Measurements from ENCODE around the gene TNS1. TPM values are rescaled to one million over a fixed set of nuclear protein-coding genes. Genes with fewer than 3 reads are reported as not detected.

Gene TNS1
- total RNA-seq, 2 experiments from 2014 or later, result 11.0 to 13.5 TPM

- H3K9me3 Mint-ChIP-seq, result no peaks in the 10 kb centered on the region
- ChIA-PET POLR2A (no interaction called here), CTCF (no interaction called here)
- DNase-seq, result no peak
- peaks cover 4% of the 10 kb centered on the region for H3K27me3 Mint-ChIP-seq
- no peaks in the 10 kb centered on the region for H3K36me3 Mint-ChIP-seq (ENCODE audit: low read depth)
- peaks cover 5% of the 10 kb centered on the region for H3K4me1 Mint-ChIP-seq
- no peak overlapping the region for H3K4me3 Mint-ChIP-seq
- H3K27ac Mint-ChIP-seq, result no peak overlapping the region
Measured at GRCh38 chr2:217924346-217924901, 78.4 kb downstream of the TNS1 start.

GRCh38 chr2:217923007-217923686 lies 79.6 kb downstream of the TNS1 start:
- no peak overlapping the region for H3K4me3 Mint-ChIP-seq
- H3K27me3 Mint-ChIP-seq, result peaks cover 4% of the 10 kb centered on the region
- H3K4me1 Mint-ChIP-seq, result no peaks in the 10 kb centered on the region
- ChIA-PET CTCF (no interaction called here), POLR2A (no interaction called here)
- no peak overlapping the region for H3K27ac Mint-ChIP-seq
- no peaks in the 10 kb centered on the region for H3K9me3 Mint-ChIP-seq
- DNase-seq, result no peak
- no peaks in the 10 kb centered on the region for H3K36me3 Mint-ChIP-seq (ENCODE audit: low read depth)

- Mint-ChIP-seq H3K27ac (no peak overlapping the region), H3K9me3 (no peaks in the 10 kb centered on the region), H3K4me1 (no peaks in the 10 kb centered on the region), H3K36me3 (ENCODE audit: low read depth) (no peaks in the 10 kb centered on the region), H3K4me3 (no peak overlapping the region), H3K27me3 (peaks cover 4% of the 10 kb centered on the region)
- no peak for DNase-seq
- ChIA-PET POLR2A (no interaction called here), CTCF (no interaction called here)
Measured at GRCh38 chr2:217922101-217923006, 80.4 kb downstream of the TNS1 start.

GRCh38 chr2:217920879-217921603 lies 81.8 kb downstream of the TNS1 start:
- Mint-ChIP-seq H3K27ac (no peak overlapping the region), H3K4me3 (no peak overlapping the region), H3K36me3 (ENCODE audit: low read depth) (no peaks in the 10 kb centered on the region), H3K4me1 (no peaks in the 10 kb centered on the region), H3K27me3 (peaks cover 4% of the 10 kb centered on the region), H3K9me3 (no peaks in the 10 kb centered on the region)
- ChIA-PET CTCF (no interaction called here), POLR2A (no interaction called here)
- DNase-seq, result no peak

GRCh38 chr2:217919781-217920351 lies 82.9 kb downstream of the TNS1 start:
- Mint-ChIP-seq H3K9me3 (no peaks in the 10 kb centered on the region), H3K27ac (no peak overlapping the region), H3K27me3 (no peaks in the 10 kb centered on the region), H3K4me1 (no peaks in the 10 kb centered on the region), H3K36me3 (ENCODE audit: low read depth) (no peaks in the 10 kb centered on the region), H3K4me3 (no peak overlapping the region)
- POLR2A ChIA-PET, result interaction anchor here (0.6 kb wide), 1 partner anchor 24 kb away, joined by 4 read pairs; no protein-coding TSS in a partner anchor
- DNase-seq, result no peak
- CTCF ChIA-PET, result no interaction called here

GRCh38 chr2:217919204-217919603 lies 83.6 kb downstream of the TNS1 start:
- Mint-ChIP-seq H3K27me3 (no peaks in the 10 kb centered on the region), H3K9me3 (no peaks in the 10 kb centered on the region), H3K4me1 (no peaks in the 10 kb centered on the region), H3K27ac (no peak overlapping the region), H3K36me3 (ENCODE audit: low read depth) (no peaks in the 10 kb centered on the region), H3K4me3 (no peak overlapping the region)
- CTCF ChIA-PET, result no interaction called here
- DNase-seq, result no peak
- POLR2A ChIA-PET, result no interaction called here

GRCh38 chr2:217918308-217919024 lies 84.3 kb downstream of the TNS1 start:
- POLR2A ChIA-PET, result no interaction called here
- no peak for DNase-seq
- no peaks in the 10 kb centered on the region for H3K4me1 Mint-ChIP-seq
- CTCF ChIA-PET, result interaction anchor here (0.5 to 1.3 kb wide), 2 partner anchors 90 to 442 kb away, joined by 3 to 4 read pairs; no protein-coding TSS in a partner anchor
- no peaks in the 10 kb centered on the region for H3K36me3 Mint-ChIP-seq (ENCODE audit: low read depth)
- no peaks in the 10 kb centered on the region for H3K9me3 Mint-ChIP-seq
- H3K4me3 Mint-ChIP-seq, result no peak overlapping the region
- H3K27me3 Mint-ChIP-seq, result peaks cover 2% of the 10 kb centered on the region
- no peak overlapping the region for H3K27ac Mint-ChIP-seq

GRCh38 chr2:217916504-217917254 lies 86.1 kb downstream of the TNS1 start:
- peaks cover 2% of the 10 kb centered on the region for H3K27me3 Mint-ChIP-seq
- no peaks in the 10 kb centered on the region for H3K4me1 Mint-ChIP-seq
- no peak overlapping the region for H3K27ac Mint-ChIP-seq
- no peaks in the 10 kb centered on the region for H3K36me3 Mint-ChIP-seq (ENCODE audit: low read depth)
- no peak overlapping the region for H3K4me3 Mint-ChIP-seq
- DNase-seq, result no peak
- POLR2A ChIA-PET, result no interaction called here
- CTCF ChIA-PET, result no interaction called here
- H3K9me3 Mint-ChIP-seq, result no peaks in the 10 kb centered on the region

GRCh38 chr2:217915706-217916105 lies 87.1 kb downstream of the TNS1 start:
- POLR2A ChIA-PET, result no interaction called here
- CTCF ChIA-PET, result interaction anchor here (1.4 kb wide), 1 partner anchor 17 kb away, joined by 3 read pairs; no protein-coding TSS in a partner anchor
- no peak overlapping the region for H3K27ac Mint-ChIP-seq
- no peaks in the 10 kb centered on the region for H3K36me3 Mint-ChIP-seq (ENCODE audit: low read depth)
- no peak overlapping the region for H3K4me3 Mint-ChIP-seq
- no peaks in the 10 kb centered on the region for H3K9me3 Mint-ChIP-seq
- DNase-seq, result no peak
- H3K27me3 Mint-ChIP-seq, result peaks cover 2% of the 10 kb centered on the region
- no peaks in the 10 kb centered on the region for H3K4me1 Mint-ChIP-seq

- Mint-ChIP-seq H3K36me3 (ENCODE audit: low read depth) (no peaks in the 10 kb centered on the region), H3K9me3 (no peaks in the 10 kb centered on the region), H3K4me1 (no peaks in the 10 kb centered on the region), H3K27me3 (peaks cover 2% of the 10 kb centered on the region), H3K4me3 (no peak overlapping the region), H3K27ac (no peak overlapping the region)
- no peak for DNase-seq
- ChIA-PET CTCF (interaction anchor here (0.7 to 1.4 kb wide), 2 partner anchors 14 to 18 kb away, joined by 3 read pairs; no protein-coding TSS in a partner anchor), POLR2A (no interaction called here)
Measured at GRCh38 chr2:217914878-217915277, 87.9 kb downstream of the TNS1 start.

GRCh38 chr2:217914078-217914477 lies 88.7 kb downstream of the TNS1 start:
- H3K4me1 Mint-ChIP-seq, result no peaks in the 10 kb centered on the region
- H3K27ac Mint-ChIP-seq, result no peak overlapping the region
- H3K27me3 Mint-ChIP-seq, result peaks cover 2% of the 10 kb centered on the region
- H3K4me3 Mint-ChIP-seq, result no peak overlapping the region
- no peaks in the 10 kb centered on the region for H3K36me3 Mint-ChIP-seq (ENCODE audit: low read depth)
- ChIA-PET POLR2A (no interaction called here), CTCF (interaction anchor here (0.7 to 1.4 kb wide), 2 partner anchors 15 to 19 kb away, joined by 3 read pairs; no protein-coding TSS in a partner anchor)
- DNase-seq, result no peak
- no peaks in the 10 kb centered on the region for H3K9me3 Mint-ChIP-seq
